ENCODE data around the gene CYP8B1. TPM values are rescaled to one million over a fixed set of nuclear protein-coding genes. Genes with fewer than 3 reads are reported as not detected.
A peak's percentile ranks its signal among the peaks of the same experiment; 100 is the strongest.
"Not testable (repeated sequence)": the region's sequence is repeated elsewhere in the genome, so short reads cannot be mapped to it uniquely, and the experiment has no call there.

The CYP8B1 gene
- total and polyA plus RNA-seq, 2 donors = 0.10 TPM; not detected in 1

DNA sequence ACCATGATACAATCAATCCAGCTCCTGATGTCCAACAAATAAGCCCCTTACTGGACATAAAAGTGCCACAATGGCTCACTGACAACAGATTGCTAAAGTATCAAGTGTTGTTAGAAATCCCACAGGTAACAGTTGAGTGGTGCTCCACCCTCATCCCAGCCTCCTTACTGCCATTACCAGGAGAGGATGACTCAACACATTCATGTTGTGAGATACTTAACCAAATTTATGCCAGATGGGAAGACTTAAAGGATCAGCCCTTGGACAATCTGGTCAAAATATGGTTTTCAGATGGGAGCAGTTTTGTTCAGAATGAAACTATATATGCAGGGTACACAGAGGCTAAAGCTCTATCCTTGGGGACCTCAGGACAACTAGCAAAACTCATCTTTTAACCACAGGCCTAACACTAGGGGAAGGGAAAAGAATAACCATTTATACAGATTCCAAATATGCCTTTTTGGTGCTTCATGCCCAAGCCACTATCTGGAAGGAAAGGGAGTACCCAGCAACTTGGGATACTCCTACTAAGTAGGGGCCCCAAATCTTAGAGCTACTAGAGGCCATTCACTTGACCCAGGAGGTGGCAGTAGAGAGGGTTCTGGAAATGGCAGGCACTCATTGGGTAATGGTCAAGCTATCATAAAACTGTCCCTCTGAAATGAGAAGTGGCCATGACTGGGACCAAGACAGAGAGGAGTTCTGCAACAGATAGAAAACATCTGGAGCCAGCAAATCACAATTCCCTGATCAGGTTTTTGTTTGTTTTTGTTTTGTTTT lies 23.4 kb upstream of the CYP8B1 start:
- H3K4me1 ChIP-seq (ENCODE audit: insufficient read depth) = no peaks in the 10 kb centered on the region
- H3K27ac ChIP-seq (ENCODE audit: low read depth) = no peak overlapping the region
- H3K4me3 ChIP-seq (ENCODE audit: low read depth, low read length) = no peak overlapping the region
- DNase-seq (ENCODE audit: extremely low spot score) = no peak
- H3K36me3 ChIP-seq (ENCODE audit: insufficient read depth) = no peaks in the 10 kb centered on the region

- no peak for DNase-seq (ENCODE audit: extremely low spot score)
- Histone ChIP-seq H3K4me3 (ENCODE audit: low read depth, low read length) (no peak overlapping the region), H3K27ac (ENCODE audit: low read depth) (no peak overlapping the region), H3K4me1 (ENCODE audit: insufficient read depth) (no peaks in the 10 kb centered on the region), H3K36me3 (ENCODE audit: insufficient read depth) (no peaks in the 10 kb centered on the region)
These were observed 19.8 kb upstream of the CYP8B1 start for GRCh38 chr3:42895580-42895868.

- Histone ChIP-seq H3K4me3 (ENCODE audit: low read depth, low read length) (no peak overlapping the region), H3K4me1 (ENCODE audit: insufficient read depth) (no peaks in the 10 kb centered on the region), H3K27ac (ENCODE audit: low read depth) (no peak overlapping the region), H3K36me3 (ENCODE audit: insufficient read depth) (no peaks in the 10 kb centered on the region)
- no peak for DNase-seq (ENCODE audit: extremely low spot score)
- 76% methylated on average over 3 of the region's 3 CpGs for WGBS
These were observed 19.3 kb upstream of the CYP8B1 start for GRCh38 chr3:42894698-42895579.

DNA sequence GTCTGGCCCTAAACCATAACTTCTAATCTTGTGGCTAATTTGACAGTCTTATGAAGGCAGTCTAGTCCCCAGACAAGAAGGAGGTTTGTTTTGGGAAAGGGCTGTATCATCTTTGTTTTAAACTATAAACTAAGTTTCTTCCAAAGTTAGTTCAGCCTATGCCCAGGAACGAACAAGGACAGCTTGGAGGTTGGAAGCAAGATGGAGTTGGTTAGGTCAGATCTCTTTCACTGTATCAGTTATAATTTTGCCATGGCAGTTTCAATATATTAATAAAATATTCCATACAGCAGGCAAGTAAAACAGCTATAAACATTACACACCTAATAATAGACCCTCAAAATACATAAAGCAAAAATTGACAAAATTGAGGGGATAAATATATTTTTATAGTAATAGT lies 17.1 kb upstream of the CYP8B1 start:
- Histone ChIP-seq H3K4me3 (ENCODE audit: low read depth, low read length) (no peak overlapping the region), H3K36me3 (ENCODE audit: insufficient read depth) (no peaks in the 10 kb centered on the region), H3K4me1 (ENCODE audit: insufficient read depth) (no peaks in the 10 kb centered on the region), H3K27ac (ENCODE audit: low read depth) (no peak overlapping the region)
- 84% methylated on average over 1 of the region's 1 CpG for WGBS
- DNase-seq (ENCODE audit: extremely low spot score) = no peak

DNA sequence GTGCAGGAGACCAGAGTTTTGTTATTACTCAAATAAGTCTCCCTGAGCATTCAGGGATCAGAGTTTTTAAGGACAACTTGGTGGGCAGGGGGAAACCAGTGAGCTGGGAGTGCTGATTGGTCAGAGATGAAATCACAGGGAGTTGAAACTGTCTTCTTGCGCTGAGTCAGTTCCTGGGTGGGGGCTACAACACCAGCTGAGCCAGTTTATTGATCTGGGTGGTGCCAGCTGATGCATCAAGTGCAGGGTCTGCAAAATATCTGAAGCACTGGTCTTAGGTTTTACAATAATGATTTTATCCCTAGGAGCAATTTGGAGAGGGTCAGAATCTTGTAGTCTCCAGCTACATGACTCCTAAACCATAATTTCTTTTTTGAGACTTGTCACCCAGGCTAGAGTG lies 16.5 kb upstream of the CYP8B1 start:
- Histone ChIP-seq H3K36me3 (ENCODE audit: insufficient read depth) (no peaks in the 10 kb centered on the region), H3K4me3 (ENCODE audit: low read depth, low read length) (no peak overlapping the region), H3K4me1 (ENCODE audit: insufficient read depth) (no peaks in the 10 kb centered on the region), H3K27ac (ENCODE audit: low read depth) (no peak overlapping the region)
- DNase-seq (ENCODE audit: extremely low spot score) = no peak
- WGBS = 84% methylated on average over 1 of the region's 1 CpG

DNA sequence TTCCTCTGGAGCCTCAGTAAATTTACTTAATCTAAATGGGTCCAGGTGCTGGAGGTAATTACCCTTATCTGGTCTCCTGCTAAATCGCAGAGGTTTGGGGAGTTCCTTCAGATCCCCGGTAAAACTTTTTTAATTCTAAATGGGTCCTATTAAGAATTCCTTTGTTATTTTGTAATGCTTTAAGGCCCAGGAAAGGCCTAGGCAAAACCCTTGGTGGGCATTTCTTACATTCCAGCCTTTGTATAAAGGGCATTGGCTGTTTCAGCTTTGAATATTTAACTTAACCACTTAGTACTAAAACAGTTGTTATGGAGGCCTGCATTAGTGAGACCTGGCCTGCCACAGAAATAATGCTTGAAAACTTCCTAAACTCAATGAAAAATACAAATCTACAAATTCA lies 15.4 kb upstream of the CYP8B1 start:
- Histone ChIP-seq H3K4me3 (ENCODE audit: low read depth, low read length) (no peak overlapping the region), H3K4me1 (ENCODE audit: insufficient read depth) (no peaks in the 10 kb centered on the region), H3K36me3 (ENCODE audit: insufficient read depth) (no peaks in the 10 kb centered on the region), H3K27ac (ENCODE audit: low read depth) (no peak overlapping the region)
- WGBS = 52% methylated on average over 2 of the region's 2 CpGs
- no peak for DNase-seq (ENCODE audit: extremely low spot score)

- 81% methylated on average over 3 of the region's 3 CpGs for WGBS
- Histone ChIP-seq H3K27ac (ENCODE audit: low read depth) (no peak overlapping the region), H3K36me3 (ENCODE audit: insufficient read depth) (no peaks in the 10 kb centered on the region)
These were observed 11.4 kb upstream of the CYP8B1 start for GRCh38 chr3:42887084-42887483.

DNA sequence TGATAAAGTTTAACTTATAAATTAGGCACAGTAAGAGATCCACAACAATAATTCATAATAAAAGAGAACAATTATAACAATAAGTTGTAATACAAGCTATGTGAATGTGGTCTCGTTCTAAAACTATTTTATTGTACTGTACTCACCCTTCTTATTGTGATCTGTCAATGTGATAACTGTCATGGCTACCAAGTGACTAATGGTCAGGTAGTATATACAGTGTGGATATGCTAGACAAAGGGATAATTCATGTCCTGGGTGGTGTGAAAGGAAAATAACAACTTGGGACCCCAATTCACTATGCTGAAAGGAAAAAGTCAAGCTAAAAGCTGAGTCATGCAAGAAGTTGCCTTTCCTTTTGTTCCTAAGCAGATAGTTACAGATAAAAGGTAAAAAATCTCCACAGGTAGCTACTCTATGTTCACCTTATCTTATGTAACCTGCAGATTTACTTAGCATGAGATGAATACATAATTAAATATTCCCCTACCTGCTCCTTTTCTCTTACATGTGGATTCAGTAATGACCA lies 10.7 kb upstream of the CYP8B1 start:
- Histone ChIP-seq H3K36me3 (ENCODE audit: insufficient read depth) (no peaks in the 10 kb centered on the region), H3K4me3 (ENCODE audit: low read depth, low read length) (no peak overlapping the region), H3K4me1 (ENCODE audit: insufficient read depth) (no peaks in the 10 kb centered on the region), H3K27ac (ENCODE audit: low read depth) (no peak overlapping the region)
- WGBS = 60% methylated on average over 1 of the region's 1 CpG
- no peak for DNase-seq (ENCODE audit: extremely low spot score)

More at GRCh38 chr3:42887084-42887483, 11.4 kb upstream of the CYP8B1 start:
- DNase-seq (ENCODE audit: extremely low spot score) = no peak
- Histone ChIP-seq H3K4me1 (ENCODE audit: insufficient read depth) (no peaks in the 10 kb centered on the region), H3K4me3 (ENCODE audit: low read depth, low read length) (no peak overlapping the region)

DNA sequence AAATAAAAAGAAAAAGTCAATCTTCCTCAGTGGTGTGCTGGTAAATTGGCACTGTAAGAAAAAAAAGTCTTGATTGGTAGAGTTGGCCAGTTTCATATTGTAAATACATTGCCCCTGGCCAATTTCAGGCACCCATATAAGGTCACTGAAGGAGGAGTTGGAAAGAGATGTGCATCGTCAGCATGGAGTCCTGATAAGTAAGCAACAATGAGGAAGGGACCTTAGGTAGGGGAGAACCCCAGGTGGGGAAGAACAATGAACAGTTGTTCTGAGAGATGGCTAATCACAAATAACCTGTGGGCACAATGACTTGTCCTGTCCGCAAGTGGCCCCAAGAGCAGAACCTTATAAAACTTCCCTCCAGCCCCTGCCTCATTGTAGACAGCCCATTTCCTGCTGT lies 8.6 kb upstream of the CYP8B1 start:
- no peak overlapping the region for H3K27ac ChIP-seq (ENCODE audit: low read depth)
- H3K36me3 ChIP-seq (ENCODE audit: insufficient read depth) = no peaks in the 10 kb centered on the region
- no peaks in the 10 kb centered on the region for H3K4me1 ChIP-seq (ENCODE audit: insufficient read depth)
- no peak overlapping the region for H3K4me3 ChIP-seq (ENCODE audit: low read depth, low read length)
- no peak for DNase-seq (ENCODE audit: extremely low spot score)
- 68% methylated on average over 2 of the region's 2 CpGs for WGBS

DNA sequence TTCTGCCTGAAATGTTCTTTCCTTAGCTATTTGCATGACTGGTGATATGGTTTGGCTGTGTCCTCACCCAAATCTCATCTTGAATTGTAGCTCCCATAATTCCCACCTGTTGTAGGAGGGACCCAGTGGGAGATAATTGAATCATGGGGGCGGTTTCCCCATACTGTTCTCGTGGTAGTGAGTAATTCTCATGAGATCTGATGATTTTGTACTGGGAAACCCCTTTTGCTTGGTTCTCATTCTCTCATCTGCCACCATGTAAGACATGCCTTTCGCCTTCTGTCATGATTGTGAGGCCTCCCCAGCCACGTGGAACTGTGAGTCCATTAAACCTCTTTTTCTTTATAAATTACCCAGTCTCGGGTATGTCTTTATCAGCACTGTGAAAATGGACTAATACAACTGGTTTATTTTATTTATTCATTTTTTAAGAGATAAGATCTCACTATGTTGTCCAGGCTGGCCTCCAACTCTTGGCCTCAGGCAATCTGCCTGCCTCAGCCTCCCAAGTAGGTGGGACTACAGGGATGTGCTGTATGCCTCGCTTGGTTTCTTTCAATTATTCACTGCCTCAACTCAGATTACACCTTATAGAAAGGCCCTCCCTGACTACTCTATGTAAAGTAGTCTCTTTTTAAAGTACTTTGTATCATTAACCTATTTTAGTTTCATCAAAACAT lies 7.7 kb upstream of the CYP8B1 start:
- H3K36me3 ChIP-seq (ENCODE audit: insufficient read depth); H3K4me1 ChIP-seq (ENCODE audit: insufficient read depth); H3K4me3 ChIP-seq (ENCODE audit: low read depth, low read length); H3K27ac ChIP-seq (ENCODE audit: low read depth); DNase-seq (ENCODE audit: extremely low spot score): not testable (repeated sequence)
- WGBS = 73% methylated on average over 6 of the region's 6 CpGs

DNA sequence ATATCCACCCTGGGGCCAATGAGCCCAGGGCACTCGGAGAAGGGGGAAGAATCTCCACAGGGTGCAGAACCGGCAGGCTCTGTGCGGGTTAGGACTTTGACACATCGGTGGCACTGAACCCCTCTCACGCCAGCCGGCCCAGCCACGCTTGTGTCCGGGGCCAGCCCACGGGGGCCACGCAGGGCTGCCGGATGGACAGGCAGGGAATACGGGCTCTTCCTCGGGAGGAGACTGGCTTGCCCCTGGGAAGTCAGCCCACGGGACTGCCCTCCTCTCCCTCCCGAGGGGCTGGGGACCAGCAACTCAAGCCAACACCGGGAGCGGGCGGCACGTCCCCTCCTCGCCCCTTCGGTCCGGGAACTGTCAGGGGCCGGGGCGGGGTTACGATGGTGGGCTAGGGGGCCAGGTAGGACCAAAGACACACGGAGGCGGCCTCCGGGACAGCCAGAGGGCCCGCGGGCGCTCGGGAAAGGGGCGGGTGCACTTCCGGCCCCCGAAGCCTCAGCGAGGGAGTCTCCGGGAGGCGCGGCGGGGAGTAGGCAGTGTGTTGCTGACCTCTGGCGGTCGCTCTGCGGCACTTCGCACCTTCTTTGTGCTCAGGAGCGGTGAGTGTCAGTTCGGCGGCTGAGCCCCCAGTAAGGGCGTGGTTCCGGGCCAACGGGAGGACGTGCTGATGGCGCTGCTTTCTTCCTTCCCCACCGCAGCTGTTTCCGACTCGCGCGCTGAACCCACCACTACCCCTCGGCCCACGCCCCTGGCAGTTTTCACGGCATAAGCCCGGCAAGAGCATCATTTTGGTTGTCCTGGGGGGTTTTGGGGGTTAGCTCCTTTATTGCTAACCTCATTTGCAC lies 5.1 kb upstream of the CYP8B1 start:
- DNase-seq (ENCODE audit: extremely low spot score) = peak; percentile 55

GRCh38 chr3:42880183-42880582 lies 4.5 kb upstream of the CYP8B1 start:
- WGBS = 81% methylated on average over 9 of the region's 9 CpGs
- Histone ChIP-seq H3K36me3 (ENCODE audit: insufficient read depth) (no peaks in the 10 kb centered on the region), H3K4me3 (ENCODE audit: low read depth, low read length) (no peak overlapping the region), H3K4me1 (ENCODE audit: insufficient read depth) (no peaks in the 10 kb centered on the region), H3K27ac (ENCODE audit: low read depth) (no peak overlapping the region)
- DNase-seq (ENCODE audit: extremely low spot score) = no peak

More for the DNA sequence above, 5.1 kb upstream of the CYP8B1 start:
- Histone ChIP-seq H3K27ac (ENCODE audit: low read depth) (no peak overlapping the region), H3K4me3 (ENCODE audit: low read depth, low read length) (peak overlapping the region; percentile 39), H3K4me1 (ENCODE audit: insufficient read depth) (no peaks in the 10 kb centered on the region), H3K36me3 (ENCODE audit: insufficient read depth) (no peaks in the 10 kb centered on the region)
- 2% methylated on average over 61 of the region's 61 CpGs for WGBS

- no peak for DNase-seq (ENCODE audit: extremely low spot score)
- H3K4me1 ChIP-seq (ENCODE audit: insufficient read depth) = no peaks in the 10 kb centered on the region
- H3K36me3 ChIP-seq (ENCODE audit: insufficient read depth) = no peaks in the 10 kb centered on the region
- no peak overlapping the region for H3K4me3 ChIP-seq (ENCODE audit: low read depth, low read length)
- H3K27ac ChIP-seq (ENCODE audit: low read depth) = no peak overlapping the region
- WGBS = 92% methylated on average over 2 of the region's 2 CpGs
These were observed 2.2 kb upstream of the CYP8B1 start for GRCh38 chr3:42877881-42878280.
